Measurements from ENCODE around the gene MACROD2. TPM values are rescaled to one million over a fixed set of nuclear protein-coding genes. Genes with fewer than 3 reads are reported as not detected.
A peak's percentile ranks its signal among the peaks of the same experiment; 100 is the strongest.

MACROD2 gene
- total RNA-seq, 1 experiment from 2014 or later, result 3.7 TPM

DNA sequence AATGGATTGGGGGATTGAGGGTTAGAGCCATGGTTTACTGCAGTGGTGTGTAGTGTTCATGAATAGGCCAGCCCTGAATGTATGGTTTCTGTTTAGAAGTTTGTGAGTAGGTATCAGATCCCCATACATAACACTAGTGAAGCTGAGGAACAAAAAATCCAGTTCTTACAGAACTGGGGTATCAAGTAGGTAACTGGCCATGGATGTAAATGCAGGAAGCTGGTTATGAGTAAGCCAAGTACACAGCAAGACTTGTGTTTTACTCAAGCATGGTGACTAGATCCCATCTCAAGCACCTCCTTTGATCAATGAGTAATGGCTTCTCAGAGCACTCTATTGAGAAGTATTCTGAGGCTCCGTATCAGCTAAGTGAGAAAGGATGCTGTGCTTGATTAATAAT is 955.8 kb downstream of the MACROD2 start:
- Histone ChIP-seq H3K9ac (ENCODE audit: low read length) (no peak overlapping the region), H2AFZ (ENCODE audit: low read depth, low read length, poor library complexity, severe bottlenecking) (no peak overlapping the region), H4K20me1 (ENCODE audit: insufficient read depth) (no peaks in the 10 kb centered on the region), H3K36me3 (ENCODE audit: control insufficient read depth in 1 of 2, insufficient read depth in 2 of 2, low read length in 2 of 2) (no peaks in the 10 kb centered on the region), H3K79me2 (ENCODE audit: insufficient read depth, low read length) (no peaks in the 10 kb centered on the region), H3K9me2 (ENCODE audit: insufficient read depth) (no peaks in the 10 kb centered on the region), H3K27ac (ENCODE audit: low read depth, low read length) (no peak overlapping the region), H3K4me1 (ENCODE audit: control insufficient read depth in 1 of 2, insufficient read depth in 2 of 2, low read length in 2 of 2) (peaks cover 2 to 10% of the 10 kb centered on the region in 2 experiments; a peak in 2 of 4 replicates), H3K4me3 (replicated peaks in 1 of 2; ENCODE audit: low read depth in 1 of 2, low read length in 2 of 2) (no peak overlapping the region), H3K4me2 (ENCODE audit: low read length) (no peak overlapping the region), H3K9me3 (ENCODE audit: control insufficient read depth in 1 of 2, insufficient read depth in 1 of 2, low read depth in 1 of 2, low read length in 2 of 2) (no peaks in the 10 kb centered on the region), H3K27me3 (ENCODE audit: insufficient read depth, low read length) (no peaks in the 10 kb centered on the region)
- intact Hi-C loops (cut with micrococcal nuclease), result no loop called here
- ATAC-seq, result no peak
- RAD21 ChIA-PET (ENCODE audit: low non-redundant PET in 1 of 2, low total read pairs in 2 of 2, uncharacterized antibody in 2 of 2, unreplicated experiment in 2 of 2), result no interaction called here
- POLR2A ChIA-PET, result no interaction called here
- TF ChIP-seq SIN3A (IDR thresholded peaks at IDR 0.05; ENCODE audit: low read depth) (no peak), ZFX (IDR thresholded peaks at IDR 0.05) (no peak), CBX3 (IDR thresholded peaks at IDR 0.05; ENCODE audit: low read depth) (no peak), ATF3 (IDR thresholded peaks at IDR 0.05) (no peak), FOSL1 (IDR thresholded peaks at IDR 0.05; ENCODE audit: low read depth) (no peak), EGR1 (IDR thresholded peaks at IDR 0.05; ENCODE audit: low read depth) (no peak)
- no TSS peak for BruUV-seq (replicated peaks)
- CTCF ChIA-PET, result no interaction called here
- no peak for DNase-seq (ENCODE audit: low read depth, low spot score)

- H3K27ac ChIP-seq (ENCODE audit: low read depth, low read length), result no peak overlapping the region
- no TSS peak for BruUV-seq (replicated peaks)
- POLR2A ChIA-PET, result no interaction called here
- peak overlapping the region; percentile 17; the same call in 1 of the 2 replicates for H3K4me2 ChIP-seq (ENCODE audit: low read length)
- peaks cover 2 to 10% of the 10 kb centered on the region in 2 experiments; a peak in 2 of 4 replicates for H3K4me1 ChIP-seq (ENCODE audit: control insufficient read depth in 1 of 2, insufficient read depth in 2 of 2, low read length in 2 of 2)
- ATAC-seq, result no peak
- H4K20me1 ChIP-seq (ENCODE audit: insufficient read depth), result no peaks in the 10 kb centered on the region
- H3K27me3 ChIP-seq (ENCODE audit: insufficient read depth, low read length), result no peaks in the 10 kb centered on the region
- H3K4me3 ChIP-seq (replicated peaks in 1 of 2; ENCODE audit: low read depth in 1 of 2, low read length in 2 of 2), result no peak overlapping the region
- intact Hi-C loops (cut with micrococcal nuclease), result no loop called here
- no peak overlapping the region for H2AFZ ChIP-seq (ENCODE audit: low read depth, low read length, poor library complexity, severe bottlenecking)
- H3K9me2 ChIP-seq (ENCODE audit: insufficient read depth), result no peaks in the 10 kb centered on the region
- H3K9ac ChIP-seq (ENCODE audit: low read length), result no peak overlapping the region
- H3K36me3 ChIP-seq (ENCODE audit: control insufficient read depth in 1 of 2, insufficient read depth in 2 of 2, low read length in 2 of 2), result no peaks in the 10 kb centered on the region
- no peaks in the 10 kb centered on the region for H3K79me2 ChIP-seq (ENCODE audit: insufficient read depth, low read length)
- no peak for DNase-seq (ENCODE audit: low read depth, low spot score)
- RAD21 ChIA-PET (ENCODE audit: low non-redundant PET in 1 of 2, low total read pairs in 2 of 2, uncharacterized antibody in 2 of 2, unreplicated experiment in 2 of 2), result no interaction called here
- no peaks in the 10 kb centered on the region for H3K9me3 ChIP-seq (ENCODE audit: control insufficient read depth in 1 of 2, insufficient read depth in 1 of 2, low read depth in 1 of 2, low read length in 2 of 2)
- CTCF ChIA-PET, result no interaction called here
- TF ChIP-seq RAD21 (IDR thresholded peaks at IDR 0.05; ENCODE audit: low read depth), result no peak
- no peak for TF ChIP-seq ATF3 (IDR thresholded peaks at IDR 0.05)
- TF ChIP-seq FOSL1 (IDR thresholded peaks at IDR 0.05; ENCODE audit: low read depth), result no peak
- no peak for TF ChIP-seq SP1 (IDR thresholded peaks at IDR 0.05; ENCODE audit: low read depth)
- TF ChIP-seq SRF (IDR thresholded peaks at IDR 0.05; ENCODE audit: low read depth), result no peak
- no peak for TF ChIP-seq EZH2 (IDR thresholded peaks at IDR 0.05)
- no peak for TF ChIP-seq POLR2A (IDR thresholded peaks at IDR 0.05; ENCODE audit: borderline replicate concordance, extremely low read depth, insufficient read depth, insufficient read length)
- TF ChIP-seq ZFX (IDR thresholded peaks at IDR 0.05), result no peak
- TF ChIP-seq YY1 (IDR thresholded peaks at IDR 0.05; ENCODE audit: extremely low read depth, insufficient replicate concordance, low read depth, low read length), result no peak
- no peak for TF ChIP-seq SIN3A (IDR thresholded peaks at IDR 0.05; ENCODE audit: low read depth)
- no peak for TF ChIP-seq EGR1 (IDR thresholded peaks at IDR 0.05; ENCODE audit: low read depth)
- TF ChIP-seq REST (IDR thresholded peaks at IDR 0.05; ENCODE audit: low read depth), result no peak
- no peak for TF ChIP-seq POLR2AphosphoS5 (IDR thresholded peaks at IDR 0.05; ENCODE audit: low read depth, low read length)
Observed at GRCh38 chr20:14951707-14952418, 956.5 kb downstream of the MACROD2 start.

Data from HCT116 (cell line).